ENCODE data around the gene LCLAT1.
"Not testable (repeated sequence)": the region's sequence is repeated elsewhere in the genome, so short reads cannot be mapped to it uniquely, and the experiment has no call there.

The LCLAT1 gene

GRCh38 chr2:30465171-30465545, 18.1 kb downstream of the LCLAT1 start:
- Mint-ChIP-seq H3K4me3 (no peak overlapping the region), H3K36me3 (ENCODE audit: insufficient read depth) (no peaks in the 10 kb centered on the region), H3K4me1 (peaks cover 25% of the 10 kb centered on the region), H3K27me3 (no peaks in the 10 kb centered on the region), H3K27ac (ENCODE audit: low read depth) (peak overlapping the region; percentile 2), H3K9me3 (no peaks in the 10 kb centered on the region)
- ATAC-seq (replicated peaks; ENCODE audit: extremely low read depth, poor library complexity, severe bottlenecking) (no peak), DNase-seq (ENCODE audit: low spot score in 2 of 2) (no peak)

GRCh38 chr2:30466216-30466615, 19.2 kb downstream of the LCLAT1 start:
- Mint-ChIP-seq H3K4me3 (no peak overlapping the region), H3K36me3 (ENCODE audit: insufficient read depth) (no peaks in the 10 kb centered on the region), H3K4me1 (peaks cover 21% of the 10 kb centered on the region), H3K9me3 (no peaks in the 10 kb centered on the region), H3K27me3 (no peaks in the 10 kb centered on the region), H3K27ac (ENCODE audit: low read depth) (no peak overlapping the region)
- ATAC-seq (replicated peaks; ENCODE audit: extremely low read depth, poor library complexity, severe bottlenecking) = no peak
- DNase-seq (ENCODE audit: low spot score in 2 of 2) = no peak

- H3K4me1 Mint-ChIP-seq = peaks cover 25% of the 10 kb centered on the region
- not testable (repeated sequence) for H3K27me3 Mint-ChIP-seq; H3K27ac Mint-ChIP-seq (ENCODE audit: low read depth); H3K9me3 Mint-ChIP-seq; ATAC-seq (replicated peaks; ENCODE audit: extremely low read depth, poor library complexity, severe bottlenecking); DNase-seq (ENCODE audit: low spot score in 2 of 2); H3K36me3 Mint-ChIP-seq (ENCODE audit: insufficient read depth); H3K4me3 Mint-ChIP-seq
Observed at GRCh38 chr2:30467062-30467826, 20.2 kb downstream of the LCLAT1 start.

- Mint-ChIP-seq H3K9me3 (no peaks in the 10 kb centered on the region), H3K27ac (ENCODE audit: low read depth) (no peak overlapping the region), H3K4me3 (no peak overlapping the region), H3K36me3 (ENCODE audit: insufficient read depth) (no peaks in the 10 kb centered on the region), H3K27me3 (no peaks in the 10 kb centered on the region), H3K4me1 (peaks cover 25% of the 10 kb centered on the region)
- ATAC-seq (replicated peaks; ENCODE audit: extremely low read depth, poor library complexity, severe bottlenecking) (no peak), DNase-seq (ENCODE audit: low spot score in 2 of 2) (no peak)
Observed at GRCh38 chr2:30470426-30470825, 23.4 kb downstream of the LCLAT1 start.

- Mint-ChIP-seq H3K27me3 (no peaks in the 10 kb centered on the region), H3K9me3 (no peaks in the 10 kb centered on the region), H3K36me3 (ENCODE audit: insufficient read depth) (no peaks in the 10 kb centered on the region), H3K4me1 (peaks cover 20% of the 10 kb centered on the region), H3K27ac (ENCODE audit: low read depth) (no peak overlapping the region), H3K4me3 (no peak overlapping the region)
- ATAC-seq (replicated peaks; ENCODE audit: extremely low read depth, poor library complexity, severe bottlenecking) (no peak), DNase-seq (ENCODE audit: low spot score in 2 of 2) (no peak)
Observed at GRCh38 chr2:30472326-30472725, 25.3 kb downstream of the LCLAT1 start.

GRCh38 chr2:30475542-30475941, 28.5 kb downstream of the LCLAT1 start:
- Mint-ChIP-seq H3K4me1 (peaks cover 13% of the 10 kb centered on the region), H3K27me3 (no peaks in the 10 kb centered on the region), H3K36me3 (ENCODE audit: insufficient read depth) (no peaks in the 10 kb centered on the region), H3K27ac (ENCODE audit: low read depth) (no peak overlapping the region), H3K4me3 (no peak overlapping the region), H3K9me3 (no peaks in the 10 kb centered on the region)
- ATAC-seq (replicated peaks; ENCODE audit: extremely low read depth, poor library complexity, severe bottlenecking) (no peak), DNase-seq (ENCODE audit: low spot score in 2 of 2) (no peak)

GRCh38 chr2:30476636-30477035, 29.6 kb downstream of the LCLAT1 start:
- no peaks in the 10 kb centered on the region for H3K27me3 Mint-ChIP-seq
- H3K9me3 Mint-ChIP-seq = no peaks in the 10 kb centered on the region
- H3K27ac Mint-ChIP-seq (ENCODE audit: low read depth) = no peak overlapping the region
- ATAC-seq (replicated peaks; ENCODE audit: extremely low read depth, poor library complexity, severe bottlenecking) (no peak), DNase-seq (ENCODE audit: low spot score in 2 of 2) (no peak)
- H3K36me3 Mint-ChIP-seq (ENCODE audit: insufficient read depth) = no peaks in the 10 kb centered on the region
- peaks cover 16% of the 10 kb centered on the region for H3K4me1 Mint-ChIP-seq
- no peak overlapping the region for H3K4me3 Mint-ChIP-seq

- Mint-ChIP-seq H3K4me1 (peaks cover 9% of the 10 kb centered on the region), H3K9me3 (no peaks in the 10 kb centered on the region), H3K4me3 (no peak overlapping the region), H3K36me3 (ENCODE audit: insufficient read depth) (no peaks in the 10 kb centered on the region), H3K27me3 (no peaks in the 10 kb centered on the region), H3K27ac (ENCODE audit: low read depth) (no peak overlapping the region)
- DNase-seq (ENCODE audit: low spot score in 2 of 2) (no peak), ATAC-seq (replicated peaks; ENCODE audit: extremely low read depth, poor library complexity, severe bottlenecking) (no peak)
Observed at GRCh38 chr2:30480703-30481322, 33.8 kb downstream of the LCLAT1 start.

- no peaks in the 10 kb centered on the region for H3K27me3 Mint-ChIP-seq
- H3K36me3 Mint-ChIP-seq (ENCODE audit: insufficient read depth) = no peaks in the 10 kb centered on the region
- DNase-seq (ENCODE audit: low spot score in 2 of 2) (no peak), ATAC-seq (replicated peaks; ENCODE audit: extremely low read depth, poor library complexity, severe bottlenecking) (no peak)
- H3K9me3 Mint-ChIP-seq = no peaks in the 10 kb centered on the region
- H3K4me3 Mint-ChIP-seq = no peak overlapping the region
- peaks cover 9% of the 10 kb centered on the region for H3K4me1 Mint-ChIP-seq
- peak overlapping the region; percentile 1 for H3K27ac Mint-ChIP-seq (ENCODE audit: low read depth)
Observed at GRCh38 chr2:30481323-30481800, 34.3 kb downstream of the LCLAT1 start.

- no peak overlapping the region for H3K27ac Mint-ChIP-seq (ENCODE audit: low read depth)
- no peak for DNase-seq (ENCODE audit: low spot score in 2 of 2)
- H3K36me3 Mint-ChIP-seq (ENCODE audit: insufficient read depth) = no peaks in the 10 kb centered on the region
- no peak for ATAC-seq (replicated peaks; ENCODE audit: extremely low read depth, poor library complexity, severe bottlenecking)
- no peaks in the 10 kb centered on the region for H3K27me3 Mint-ChIP-seq
- H3K9me3 Mint-ChIP-seq = no peaks in the 10 kb centered on the region
- no peak overlapping the region for H3K4me3 Mint-ChIP-seq
- H3K4me1 Mint-ChIP-seq = peaks cover 9% of the 10 kb centered on the region
Observed at GRCh38 chr2:30482011-30482410, 35.0 kb downstream of the LCLAT1 start.

- Mint-ChIP-seq H3K36me3 (ENCODE audit: insufficient read depth) (peaks cover 2% of the 10 kb centered on the region), H3K27me3 (no peaks in the 10 kb centered on the region), H3K4me3 (no peak overlapping the region), H3K4me1 (peaks cover 22% of the 10 kb centered on the region), H3K27ac (ENCODE audit: low read depth) (no peak overlapping the region), H3K9me3 (no peaks in the 10 kb centered on the region)
- ATAC-seq (replicated peaks; ENCODE audit: extremely low read depth, poor library complexity, severe bottlenecking) (no peak), DNase-seq (ENCODE audit: low spot score in 2 of 2) (no peak)
Observed at GRCh38 chr2:30484145-30484544, 37.1 kb downstream of the LCLAT1 start.

- no peaks in the 10 kb centered on the region for H3K27me3 Mint-ChIP-seq
- H3K36me3 Mint-ChIP-seq (ENCODE audit: insufficient read depth) = peaks cover 5% of the 10 kb centered on the region
- no peaks in the 10 kb centered on the region for H3K9me3 Mint-ChIP-seq
- DNase-seq (ENCODE audit: low spot score in 2 of 2) = no peak
- H3K27ac Mint-ChIP-seq (ENCODE audit: low read depth) = no peak overlapping the region
- peaks cover 22% of the 10 kb centered on the region for H3K4me1 Mint-ChIP-seq
- no peak for ATAC-seq (replicated peaks; ENCODE audit: extremely low read depth, poor library complexity, severe bottlenecking)
- no peak overlapping the region for H3K4me3 Mint-ChIP-seq
Observed at GRCh38 chr2:30484995-30485394, 37.9 kb downstream of the LCLAT1 start.

- DNase-seq (ENCODE audit: low spot score in 2 of 2) = no peak
- H3K36me3 Mint-ChIP-seq (ENCODE audit: insufficient read depth) = peaks cover 5% of the 10 kb centered on the region
- ATAC-seq (replicated peaks; ENCODE audit: extremely low read depth, poor library complexity, severe bottlenecking) = no peak
- no peaks in the 10 kb centered on the region for H3K27me3 Mint-ChIP-seq
- H3K4me3 Mint-ChIP-seq = no peak overlapping the region
- peaks cover 14% of the 10 kb centered on the region for H3K4me1 Mint-ChIP-seq
- no peak overlapping the region for H3K27ac Mint-ChIP-seq (ENCODE audit: low read depth)
- no peaks in the 10 kb centered on the region for H3K9me3 Mint-ChIP-seq
Observed at GRCh38 chr2:30486655-30487054, 39.6 kb downstream of the LCLAT1 start.
